ENCODE data around the gene PSMD13.

The PSMD13 gene

DNA sequence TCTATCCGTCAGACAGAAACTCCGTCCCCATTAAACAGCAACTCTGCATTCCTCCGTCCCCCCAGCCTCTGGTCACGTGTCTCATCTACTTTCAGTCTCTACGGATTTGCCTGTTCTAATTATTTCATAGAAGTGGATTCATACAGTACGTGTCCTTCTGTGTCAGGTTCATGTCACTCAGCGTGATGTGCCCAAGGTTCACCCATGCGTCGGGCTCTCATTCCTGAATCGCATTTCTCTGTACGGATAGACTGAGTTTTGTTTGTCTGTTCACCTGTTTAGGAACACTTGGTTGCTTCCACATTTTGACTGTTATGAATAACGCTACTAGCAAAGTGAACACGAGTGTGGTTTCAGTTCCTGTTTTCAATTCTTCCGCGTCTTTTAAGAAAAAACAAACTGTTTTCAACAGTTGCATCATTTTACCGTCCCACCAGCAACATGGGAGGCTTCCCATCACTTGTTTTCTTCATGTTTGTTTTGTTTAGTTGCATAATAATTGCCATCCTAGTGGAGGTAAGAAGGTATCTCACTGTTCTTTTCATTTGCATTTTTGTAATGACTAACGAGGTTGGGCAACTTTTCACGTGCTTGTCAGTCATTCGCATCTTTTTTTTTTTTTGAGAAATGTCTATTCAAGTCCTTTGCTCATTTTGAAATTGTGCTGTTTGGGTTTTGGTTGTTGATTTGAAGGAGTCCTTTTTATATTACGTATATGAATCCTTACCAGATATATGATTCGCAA, 32.5 kb downstream of the PSMD13 start:
- TF ChIP-seq GATA3 (IDR thresholded peaks at IDR 0.05; ENCODE audit: low read depth, low read length) (no peak), GATA2 (IDR thresholded peaks at IDR 0.05; ENCODE audit: low read depth, low read length) (no peak)

- TF ChIP-seq GATA3 (IDR thresholded peaks at IDR 0.05; ENCODE audit: low read depth, low read length) (no peak), GATA2 (IDR thresholded peaks at IDR 0.05; ENCODE audit: low read depth, low read length) (no peak)
Measured at GRCh38 chr11:270451-271318, 33.9 kb downstream of the PSMD13 start.

DNA sequence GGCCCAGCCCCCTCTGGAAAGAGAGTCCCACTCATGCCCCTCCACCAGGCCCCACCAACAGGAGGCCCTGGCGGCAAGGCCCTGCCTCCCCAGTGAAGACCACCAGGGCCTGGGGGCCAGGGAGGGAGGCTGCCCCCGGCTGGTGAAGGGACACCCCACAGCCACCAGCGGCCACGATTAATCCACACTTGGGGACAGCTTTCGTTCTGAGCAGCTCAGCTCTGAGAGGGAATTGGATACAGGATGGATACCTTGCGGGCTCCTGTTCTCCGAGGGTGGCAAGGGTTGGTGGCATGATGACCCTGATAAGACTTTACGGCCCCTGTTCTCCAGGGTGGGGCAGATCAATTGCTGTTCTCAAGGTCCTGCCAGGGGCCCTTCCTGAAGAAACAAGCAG, 34.5 kb downstream of the PSMD13 start:
- TF ChIP-seq GATA2 (IDR thresholded peaks at IDR 0.05; ENCODE audit: low read depth, low read length) (no peak), GATA3 (IDR thresholded peaks at IDR 0.05; ENCODE audit: low read depth, low read length) (no peak)

GRCh38 chr11:272195-272930, 35.6 kb downstream of the PSMD13 start:
- TF ChIP-seq GATA3 (IDR thresholded peaks at IDR 0.05; ENCODE audit: low read depth, low read length) (no peak), GATA2 (IDR thresholded peaks at IDR 0.05; ENCODE audit: low read depth, low read length) (no peak)

GRCh38 chr11:272931-273198, 36.1 kb downstream of the PSMD13 start:
- TF ChIP-seq GATA3 (IDR thresholded peaks at IDR 0.05; ENCODE audit: low read depth, low read length): no peak
- TF ChIP-seq GATA2 (IDR thresholded peaks at IDR 0.05; ENCODE audit: low read depth, low read length): no peak

GRCh38 chr11:276219-276618, 39.4 kb downstream of the PSMD13 start:
- TF ChIP-seq GATA3 (IDR thresholded peaks at IDR 0.05; ENCODE audit: low read depth, low read length) (no peak), GATA2 (IDR thresholded peaks at IDR 0.05; ENCODE audit: low read depth, low read length) (no peak)

- TF ChIP-seq GATA2 (IDR thresholded peaks at IDR 0.05; ENCODE audit: low read depth, low read length) (no peak), GATA3 (IDR thresholded peaks at IDR 0.05; ENCODE audit: low read depth, low read length) (no peak)
Measured at GRCh38 chr11:278001-278951, 41.5 kb downstream of the PSMD13 start, which contains the start of gene NLRP6. Gene NLRP6 (plus strand): TSS chr11:278407. CDS start chr11:278570, 163 bp downstream.

- TF ChIP-seq GATA3 (IDR thresholded peaks at IDR 0.05; ENCODE audit: low read depth, low read length) (no peak), GATA2 (IDR thresholded peaks at IDR 0.05; ENCODE audit: low read depth, low read length) (no peak)
Measured at GRCh38 chr11:279040-279965, 42.5 kb downstream of the PSMD13 start.

- TF ChIP-seq GATA3 (IDR thresholded peaks at IDR 0.05; ENCODE audit: low read depth, low read length) (no peak), GATA2 (IDR thresholded peaks at IDR 0.05; ENCODE audit: low read depth, low read length) (no peak)
Measured at GRCh38 chr11:279966-280705, 43.4 kb downstream of the PSMD13 start.

DNA sequence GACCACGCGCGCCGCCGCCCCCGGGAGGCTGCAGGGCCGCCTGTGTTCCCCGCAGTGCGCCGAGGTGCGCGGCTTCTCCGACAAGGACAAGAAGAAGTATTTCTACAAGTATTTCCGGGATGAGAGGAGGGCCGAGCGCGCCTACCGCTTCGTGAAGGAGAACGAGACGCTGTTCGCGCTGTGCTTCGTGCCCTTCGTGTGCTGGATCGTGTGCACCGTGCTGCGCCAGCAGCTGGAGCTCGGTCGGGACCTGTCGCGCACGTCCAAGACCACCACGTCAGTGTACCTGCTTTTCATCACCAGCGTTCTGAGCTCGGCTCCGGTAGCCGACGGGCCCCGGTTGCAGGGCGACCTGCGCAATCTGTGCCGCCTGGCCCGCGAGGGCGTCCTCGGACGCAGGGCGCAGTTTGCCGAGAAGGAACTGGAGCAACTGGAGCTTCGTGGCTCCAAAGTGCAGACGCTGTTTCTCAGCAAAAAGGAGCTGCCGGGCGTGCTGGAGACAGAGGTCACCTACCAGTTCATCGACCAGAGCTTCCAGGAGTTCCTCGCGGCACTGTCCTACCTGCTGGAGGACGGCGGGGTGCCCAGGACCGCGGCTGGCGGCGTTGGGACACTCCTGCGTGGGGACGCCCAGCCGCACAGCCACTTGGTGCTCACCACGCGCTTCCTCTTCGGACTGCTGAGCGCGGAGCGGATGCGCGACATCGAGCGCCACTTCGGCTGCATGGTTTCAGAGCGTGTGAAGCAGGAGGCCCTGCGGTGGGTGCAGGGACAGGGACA, 44.1 kb downstream of the PSMD13 start:
- TF ChIP-seq GATA2 (IDR thresholded peaks at IDR 0.05; ENCODE audit: low read depth, low read length) (no peak), GATA3 (IDR thresholded peaks at IDR 0.05; ENCODE audit: low read depth, low read length) (no peak)
